GM23338 (cell line): ENCODE data around the gene GTF2H4.

Experiments used
- CTCF ChIP-seq, 2 experiments: fragments of 200-600 bp in 1 of 2; sonication (generic) in 1 of 2; conservative IDR thresholded peaks; 2 replicates each; pipeline versions ENCODE4 v1.5.1 to v1.6.1; 2016 to 2017; ENCODE audit warnings: antibody characterized with exemption in 2 of 2, low read depth in 2 of 2, mild to moderate bottlenecking in 2 of 2, moderate library complexity in 1 of 2
- ETS1 ChIP-seq: IDR thresholded peaks from 2 replicates; pipeline ENCODE4 v1.6.1; 2016; ENCODE audit warnings: antibody characterized with exemption
- REST ChIP-seq: IDR thresholded peaks from one replicate; pipeline ENCODE4 v1.6.1; 2018; ENCODE audit warnings: antibody characterized with exemption; ENCODE audit not compliant: unreplicated experiment
- ZNF114 ChIP-seq: fragments of 250-450 bp; sonication (Bioruptor Pico); IDR thresholded peaks from 2 replicates; pipeline ENCODE4 v1.5.0; 2020; ENCODE audit warnings: mild to moderate bottlenecking, moderate library complexity

- TF ChIP-seq CTCF (conservative IDR thresholded peaks at IDR 0.05; ENCODE audit: low read depth in 2 of 2) (no peak), ETS1 (no peak), REST (no peak), ZNF114 (no peak)
These were observed 27.0 kb downstream of the GTF2H4 start for GRCh38 chr6:30935018-30935417.
